SK-N-SH (cell line): Measurements from ENCODE around the gene MYH10. TPM values are rescaled to one million over a fixed set of nuclear protein-coding genes. Genes with fewer than 3 reads are reported as not detected.

Experiments
- CTCF ChIA-PET: fragments of 300-600, 350-600 bp; formaldehyde crosslinking; extraction: SDS; loops from one replicate; lab custom pipeline; 2021; lab: Yijun Ruan, JAX
- POLR2A ChIA-PET: fragments of 350-600 bp; sonication (Branson Sonifier 250); formaldehyde crosslinking; extraction: SDS; loops from one replicate; lab custom pipeline; 2020; ENCODE audit warnings: antibody characterized with exemption, inconsistent platforms; lab: Yijun Ruan, JAX
- DNase-seq: peaks from one replicate; pipeline ENCODE4 v3.0.0; 2012
- H2AFZ ChIP-seq: fragments of 200-600 bp; sonication (generic); 2 replicates; pipeline ENCODE4 v1.8.1; 2016; ENCODE audit warnings: antibody characterized with exemption, mild to moderate bottlenecking, low read depth
- H3F3A ChIP-seq: fragments of 200-600 bp; sonication (generic); replicated peaks from 2 replicates; pipeline ENCODE3; 2016; ENCODE audit warnings: antibody characterized with exemption, mild to moderate bottlenecking; ENCODE audit not compliant: insufficient read depth
- H3K27ac ChIP-seq, 2 experiments: fragments of 200-500 bp in 1 of 2; fragments of 200-600 bp in 1 of 2; sonication (Bioruptor generic) in 1 of 2; sonication (generic), shearing (Covaris generic) in 1 of 2; 2 replicates each; pipeline versions ENCODE4 v1.5.1 to v1.6.1; 2014 to 2016; ENCODE audit warnings: low read depth in 2 of 2, inconsistent platforms in 1 of 2, low read length in 1 of 2, mild to moderate bottlenecking in 1 of 2, mixed read lengths in 1 of 2
- H3K27me3 ChIP-seq: fragments of 200-600 bp; sonication (generic), shearing (Covaris generic); 2 replicates; pipeline ENCODE4 v1.6.1; 2016; ENCODE audit warnings: mixed run types; ENCODE audit not compliant: insufficient read depth
- H3K36me3 ChIP-seq, 2 experiments: fragments of 200-500 bp in 1 of 2; fragments of 200-600 bp in 1 of 2; sonication (Bioruptor generic) in 1 of 2; sonication (generic) in 1 of 2; replicated peaks in 1 of 2; 2 replicates each; pipeline versions ENCODE3 to v1.5.1; 2014 to 2016; ENCODE audit warnings: low read length in 1 of 2, mild to moderate bottlenecking in 1 of 2; ENCODE audit not compliant: insufficient read depth in 2 of 2, control insufficient read depth in 1 of 2
- H3K4me1 ChIP-seq, 2 experiments: fragments of 200-500 bp in 1 of 2; fragments of 200-600 bp in 1 of 2; sonication (Bioruptor generic) in 1 of 2; sonication (generic), shearing (Covaris generic) in 1 of 2; 2 replicates each; pipeline versions ENCODE4 v1.5.1 to v1.6.1; 2014 to 2016; ENCODE audit warnings: low read depth in 1 of 2, low read length in 1 of 2, mixed run types in 1 of 2; ENCODE audit not compliant: insufficient read depth in 2 of 2, control insufficient read depth in 1 of 2
- H3K4me2 ChIP-seq: fragments of 200-600 bp; sonication (generic), shearing (Covaris generic); 2 replicates; pipeline ENCODE4 v1.6.1; 2017; ENCODE audit warnings: mixed run types
- H3K4me3 ChIP-seq, 2 experiments: fragments of 200-500 bp in 1 of 2; fragments of 200-600 bp in 1 of 2; sonication (Bioruptor generic) in 1 of 2; sonication (generic), shearing (Covaris generic) in 1 of 2; 2 replicates each; pipeline versions ENCODE4 v1.5.1 to v1.8.1; 2014 to 2016; ENCODE audit warnings: low read depth in 2 of 2, inconsistent platforms in 1 of 2, low read length in 1 of 2, mild to moderate bottlenecking in 1 of 2, mixed read lengths in 1 of 2, moderate library complexity in 1 of 2
- H3K79me2 ChIP-seq: fragments of 200-600 bp; sonication (generic); 2 replicates; pipeline ENCODE4 v1.8.1; 2017; ENCODE audit warnings: mild to moderate bottlenecking; ENCODE audit not compliant: insufficient read depth
- H3K9ac ChIP-seq: fragments of 200-600 bp; sonication (generic); 2 replicates; pipeline ENCODE4 v1.6.1; 2017; ENCODE audit warnings: mixed run types
- H3K9me2 ChIP-seq: fragments of 200-600 bp; sonication (generic); 2 replicates; pipeline ENCODE4 v1.6.1; 2017; ENCODE audit warnings: mixed run types
- H3K9me3 ChIP-seq: fragments of 200-600 bp; sonication (generic); 2 replicates; pipeline ENCODE4 v1.6.1; 2017; ENCODE audit warnings: mixed run types, mild to moderate bottlenecking, moderate library complexity
- H4K20me1 ChIP-seq: fragments of 200-600 bp; sonication (generic); 2 replicates; pipeline ENCODE4 v1.6.1; 2017; ENCODE audit warnings: mild to moderate bottlenecking, mixed run types; ENCODE audit not compliant: insufficient read depth
- CHD2 ChIP-seq: fragments of 150-350 bp; IDR thresholded peaks from 2 replicates; pipeline ENCODE4 v1.6.1; 2018; ENCODE audit warnings: low read length; ENCODE audit not compliant: partially characterized antibody
- CTCF ChIP-seq: fragments of 200-600 bp; sonication (generic); IDR thresholded peaks from 2 replicates; pipeline ENCODE4 v1.6.1; 2017; ENCODE audit warnings: antibody characterized with exemption, mild to moderate bottlenecking, moderate library complexity
- EP300 ChIP-seq, 2 experiments: IDR thresholded peaks; 2 replicates each; pipeline versions ENCODE4 v1.4.0 to v1.6.1; 2012; ENCODE audit warnings: borderline replicate concordance in 1 of 2, low read depth in 1 of 2, low read length in 1 of 2
- EZH2phosphoT487 ChIP-seq: fragments of 200-600 bp; sonication (generic); IDR thresholded peaks from 2 replicates; pipeline ENCODE4 v1.6.1; 2017; ENCODE audit warnings: low read depth, mixed run types, mild to moderate bottlenecking, antibody characterized with exemption, moderate library complexity, borderline replicate concordance
- FOSL2 ChIP-seq: IDR thresholded peaks from 2 replicates; pipeline ENCODE4 v1.4.0; 2012; ENCODE audit warnings: low read depth, mild to moderate bottlenecking, moderate library complexity, borderline replicate concordance
- FOXM1 ChIP-seq: IDR thresholded peaks from 2 replicates; pipeline ENCODE4 v1.4.0; 2012; ENCODE audit warnings: low read depth, mild to moderate bottlenecking
- GABPA ChIP-seq: IDR thresholded peaks from 2 replicates; pipeline ENCODE4 v1.4.0; 2012; ENCODE audit warnings: low read depth, mild to moderate bottlenecking
- MAX ChIP-seq: IDR thresholded peaks from 2 replicates; pipeline ENCODE4 v1.4.0; 2012; ENCODE audit warnings: low read depth
- MEF2A ChIP-seq: IDR thresholded peaks from 2 replicates; pipeline ENCODE4 v1.4.0; 2012; ENCODE audit warnings: low read depth, borderline replicate concordance
- NFIC ChIP-seq: IDR thresholded peaks from 2 replicates; pipeline ENCODE4 v1.4.0; 2012; ENCODE audit warnings: borderline replicate concordance
- POLR2AphosphoS5 ChIP-seq: IDR thresholded peaks from 2 replicates; pipeline ENCODE4 v1.6.1; 2012; ENCODE audit warnings: low read depth, low read length
- RAD21 ChIP-seq: IDR thresholded peaks from 2 replicates; pipeline ENCODE4 v1.6.1; 2012; ENCODE audit warnings: mild to moderate bottlenecking, low read length
- REST ChIP-seq: IDR thresholded peaks from 2 replicates; pipeline ENCODE4 v1.6.1; 2012; ENCODE audit warnings: mild to moderate bottlenecking, low read depth, low read length, moderate library complexity
- SIN3A ChIP-seq: IDR thresholded peaks from 2 replicates; pipeline ENCODE4 v1.6.1; 2012; ENCODE audit warnings: low read depth, mild to moderate bottlenecking, low read length, moderate library complexity, borderline replicate concordance
- SMC3 ChIP-seq: IDR thresholded peaks from 2 replicates; pipeline ENCODE4 v1.6.1; 2012; ENCODE audit warnings: low read depth, low read length, improper control_type of control experiment
- TEAD4 ChIP-seq: IDR thresholded peaks from 2 replicates; pipeline ENCODE4 v1.4.0; 2012; ENCODE audit warnings: mild to moderate bottlenecking, borderline replicate concordance; ENCODE audit not compliant: insufficient read depth
- USF1 ChIP-seq: IDR thresholded peaks from 2 replicates; pipeline ENCODE4 v1.4.0; 2012; ENCODE audit warnings: low read depth, borderline replicate concordance
- USF2 ChIP-seq: fragments of 150-350 bp; IDR thresholded peaks from 2 replicates; pipeline ENCODE4 v1.6.1; 2017; ENCODE audit warnings: antibody characterized with exemption, low read length, low read depth, borderline replicate concordance
- WGBS: methylation state at CpG from one replicate; pipeline ENCODE4 v1.1.6; 2017; ENCODE audit warnings: low lambda C conversion rate; 5-methylcytosine and 5-hydroxymethylcytosine counted together
- polyA plus RNA-seq, 3 experiments: library from polyadenylated mRNA; depleted of rRNA; stranded (reverse); fragments of >200 nt; gene quantifications; 2 replicates each; pipeline ENCODE4 v1.2.3, GENCODE V29; 2012

Gene MYH10
- polyA plus RNA-seq, 1 of the 3 experiments (the other 2 are of a cell fraction) = 64.2 TPM

GRCh38 chr17:8649157-8650118, 18.9 kb upstream of the MYH10 start (continued):
- TF ChIP-seq EP300 (IDR thresholded peaks at IDR 0.05; ENCODE audit: borderline replicate concordance in 1 of 2, low read depth in 1 of 2, low read length in 1 of 2) (0 out of 4 replicates have a peak, but pooled peaks of 1 of the 2 experiments have one; percentile 10), FOXM1 (no peak), USF2 (no peak), FOSL2 (peak; percentile 43; the same call in 1 of the 2 replicates), RAD21 (no peak), SMC3 (no peak), MEF2A (peak; percentile 73), EZH2phosphoT487 (no peak), TEAD4 (0 out of 2 replicates have a peak, but pooled peaks have one; percentile 19), MAX (no peak)
- TF ChIP-seq, all 33 proteins: peak for 7

GRCh38 chr17:8647956-8648355, 17.4 kb upstream of the MYH10 start:
- H3K9ac ChIP-seq = no peak overlapping the region
- no peaks in the 10 kb centered on the region for H3K9me3 ChIP-seq
- H3K4me1 ChIP-seq = no peaks in the 10 kb centered on the region
- peaks cover 7% of the 10 kb centered on the region for H3F3A ChIP-seq
- no peak overlapping the region for H3K27ac ChIP-seq
- no peaks in the 10 kb centered on the region for H3K36me3 ChIP-seq
- H4K20me1 ChIP-seq = no peaks in the 10 kb centered on the region
- no peaks in the 10 kb centered on the region for H3K9me2 ChIP-seq
- ChIA-PET CTCF (interaction anchor here (1.3 kb wide), 2 partner anchors 14 to 33 kb away, joined by 3 to 4 read pairs; no protein-coding TSS in a partner anchor), POLR2A (no interaction called here)
- H3K4me3 ChIP-seq = no peak overlapping the region
- H3K4me2 ChIP-seq = no peak overlapping the region
- no peak for DNase-seq
- H3K27me3 ChIP-seq = no peaks in the 10 kb centered on the region
- WGBS = 92% methylated on average over 7 of the region's 7 CpGs
- H3K79me2 ChIP-seq = no peaks in the 10 kb centered on the region
- TF ChIP-seq NFIC (no peak), CHD2 (no peak), SIN3A (no peak), FOXM1 (no peak), GABPA (no peak), REST (no peak), CTCF (no peak), POLR2AphosphoS5 (no peak), USF1 (no peak), TEAD4 (no peak)
- no peak overlapping the region for H2AFZ ChIP-seq
